Hepatocyte (in vitro differentiated cells): ENCODE results near the gene NPFF. TPM values are rescaled to one million over a fixed set of nuclear protein-coding genes. Genes with fewer than 3 reads are reported as not detected.

Experiments
- DNase-seq: peaks from one replicate; pipeline ENCODE4 v3.0.0-alpha.2; 2016; ENCODE audit warnings: low spot score
- H2AFZ ChIP-seq: fragments of 200-600 bp; sonication (generic); 2 replicates; pipeline ENCODE4 v1.6.0; 2016; ENCODE audit warnings: antibody characterized with exemption, mild to moderate bottlenecking
- H3K27ac ChIP-seq: fragments of 200-600 bp; sonication (generic); 2 replicates; pipeline ENCODE4 v1.5.1; 2016; ENCODE audit warnings: mild to moderate bottlenecking
- H3K27me3 ChIP-seq: fragments of 200-600 bp; sonication (generic); 2 replicates; pipeline ENCODE4 v1.6.1; 2016
- H3K36me3 ChIP-seq: fragments of 200-600 bp; sonication (generic); replicated peaks from 2 replicates; pipeline ENCODE4 v1.5.1; 2016; ENCODE audit warnings: low read depth; ENCODE audit not compliant: insufficient read depth
- H3K4me1 ChIP-seq: fragments of 200-600 bp; sonication (generic); 2 replicates; pipeline ENCODE4 v1.5.1; 2016; ENCODE audit warnings: mild to moderate bottlenecking, moderate library complexity; ENCODE audit not compliant: insufficient read depth
- H3K4me2 ChIP-seq: fragments of 200-600 bp; sonication (generic); 2 replicates; pipeline ENCODE4 v1.6.0; 2016
- H3K4me3 ChIP-seq: fragments of 200-600 bp; sonication (generic); 2 replicates; pipeline ENCODE4 v1.5.1; 2016; ENCODE audit warnings: mild to moderate bottlenecking
- H3K79me2 ChIP-seq: fragments of 200-600 bp; sonication (generic); 2 replicates; pipeline ENCODE4 v1.6.0; 2017; ENCODE audit warnings: mild to moderate bottlenecking
- H3K9me2 ChIP-seq: fragments of 200-600 bp; sonication (generic); replicated peaks from 2 replicates; pipeline ENCODE4 v1.6.0; 2017; ENCODE audit warnings: mild to moderate bottlenecking; ENCODE audit not compliant: insufficient read depth
- H3K9me3 ChIP-seq: fragments of 200-600 bp; sonication (generic); 2 replicates; pipeline ENCODE4 v1.5.1; 2016; ENCODE audit warnings: low read depth, mild to moderate bottlenecking
- H4K20me1 ChIP-seq: fragments of 200-600 bp; sonication (generic); 2 replicates; pipeline ENCODE4 v1.6.0; 2016; ENCODE audit warnings: mild to moderate bottlenecking; ENCODE audit not compliant: insufficient read depth, poor library complexity, severe bottlenecking
- CTCF ChIP-seq: fragments of 200-600 bp; sonication (generic); IDR thresholded peaks from 2 replicates; pipeline ENCODE4 v1.5.1; 2016; ENCODE audit warnings: antibody characterized with exemption, mild to moderate bottlenecking; ENCODE audit not compliant: poor library complexity
- EZH2 ChIP-seq: fragments of 200-600 bp; sonication (generic); IDR thresholded peaks from 2 replicates; pipeline ENCODE4 v1.6.1; 2016; ENCODE audit warnings: antibody characterized with exemption, mild to moderate bottlenecking, borderline replicate concordance
- EZH2phosphoT487 ChIP-seq: fragments of 200-600 bp; sonication (generic); IDR thresholded peaks from one replicate; pipeline ENCODE4 v1.6.1; 2018; ENCODE audit warnings: antibody characterized with exemption, mild to moderate bottlenecking, low read depth, moderate library complexity; ENCODE audit not compliant: unreplicated experiment, severe bottlenecking
- WGBS: methylation state at CpG from one replicate; pipeline ENCODE4 v1.1.6; 2016; ENCODE audit warnings: low lambda C conversion rate; ENCODE audit errors: missing lambda C conversion rate; 5-methylcytosine and 5-hydroxymethylcytosine counted together
- polyA plus RNA-seq: library from polyadenylated mRNA; unstranded; fragments of >200 nt; fragmentation: Nextera tagmentation; extraction: Ambion mirVana; gene quantifications from 2 replicates; pipeline ENCODE4 v1.2.1, GENCODE V29; 2016
- total RNA-seq: library from RNA; depleted of rRNA; stranded (reverse); fragments of >200 nt; gene quantifications from 2 replicates; pipeline ENCODE4 v1.2.3, GENCODE V29; 2014

Gene NPFF
- total and polyA plus RNA-seq, 2 experiments from 2014 or later, result 0.77 TPM; not detected in 1

DNA sequence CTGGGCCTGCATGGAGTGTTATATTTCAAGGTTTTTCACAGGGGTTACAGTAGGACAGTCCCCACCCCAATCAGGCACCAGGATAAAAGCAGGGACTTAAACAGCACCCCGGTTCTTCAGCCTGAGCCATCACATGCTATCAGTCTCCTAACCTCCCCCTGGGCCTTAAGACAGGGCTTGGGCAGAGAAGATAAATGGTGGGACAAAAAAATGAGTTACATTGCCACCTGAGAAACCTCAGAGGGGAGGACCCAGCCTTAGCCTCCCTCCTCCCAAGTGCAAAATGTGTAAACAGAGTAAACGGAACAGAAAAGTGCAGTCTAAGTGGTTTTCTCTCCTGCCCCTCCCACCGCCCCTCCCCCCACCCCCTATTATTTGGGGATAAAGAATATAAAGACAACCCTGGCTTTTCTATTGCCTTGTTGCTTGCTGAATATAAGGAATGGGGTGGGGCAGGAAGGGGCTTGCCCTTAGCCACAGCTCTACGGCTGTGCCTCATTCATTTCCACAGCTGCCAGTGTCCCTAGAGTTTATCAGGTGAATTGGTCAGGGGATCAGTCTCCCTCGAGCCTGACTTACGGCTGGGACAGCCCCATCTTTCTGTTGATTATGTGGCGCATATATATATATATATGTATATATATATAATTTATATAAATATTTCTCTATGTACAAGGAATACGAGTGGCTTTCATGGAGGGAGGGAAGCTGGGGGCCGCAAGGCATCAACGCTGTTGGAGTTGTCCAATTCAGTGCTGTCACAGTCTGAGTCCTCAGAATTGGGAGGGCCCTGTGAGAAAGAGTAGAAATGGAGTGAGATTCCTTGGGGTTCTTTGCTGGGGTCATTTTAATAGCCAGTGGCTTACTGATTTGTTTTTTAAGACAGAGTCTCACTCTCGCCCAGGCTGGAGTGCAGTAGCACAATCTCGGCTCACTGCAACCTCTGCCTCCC, 26.5 kb downstream of the NPFF start:
- H3K79me2 ChIP-seq, result peaks cover 33% of the 10 kb centered on the region
- H3K4me1 ChIP-seq, result no peaks in the 10 kb centered on the region
- H3K4me2 ChIP-seq, result no peak overlapping the region
- TF ChIP-seq EZH2phosphoT487 (no peak), CTCF (no peak), EZH2 (no peak)
- H3K4me3 ChIP-seq, result no peak overlapping the region
- H3K27ac ChIP-seq, result peak overlapping the region; percentile 23
- no peak overlapping the region for H2AFZ ChIP-seq
- H3K9me2 ChIP-seq, result no peaks in the 10 kb centered on the region
- peaks cover 3% of the 10 kb centered on the region for H3K36me3 ChIP-seq
- H3K27me3 ChIP-seq, result no peaks in the 10 kb centered on the region
- no peak for DNase-seq
- H3K9me3 ChIP-seq, result no peaks in the 10 kb centered on the region
- peaks cover 57% of the 10 kb centered on the region for H4K20me1 ChIP-seq
- WGBS, result 83% methylated on average over 12 of the region's 12 CpGs

DNA sequence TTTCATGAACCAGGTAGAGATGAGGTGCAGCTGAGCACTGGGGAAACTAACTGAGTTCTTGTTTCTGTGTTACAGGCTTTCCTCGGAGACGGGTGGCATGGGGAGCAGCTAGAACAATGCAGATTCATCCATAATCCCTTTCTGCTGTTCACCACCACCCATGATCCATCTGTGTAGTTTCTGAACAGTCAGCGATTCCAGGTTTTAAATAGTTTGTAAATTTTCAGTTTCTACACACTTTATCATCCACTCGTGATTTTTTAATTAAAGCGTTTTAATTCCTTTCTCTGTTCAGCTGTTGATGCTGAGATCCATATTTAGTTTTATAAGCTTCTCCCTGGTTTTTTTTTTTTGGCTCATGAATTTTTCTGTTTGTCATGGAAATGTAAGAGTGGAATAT, 28.0 kb downstream of the NPFF start:
- Histone ChIP-seq H3K9me2 (no peaks in the 10 kb centered on the region), H3K4me1 (peaks cover 2% of the 10 kb centered on the region), H4K20me1 (peaks cover 72% of the 10 kb centered on the region), H3K79me2 (peaks cover 46% of the 10 kb centered on the region), H3K27me3 (no peaks in the 10 kb centered on the region), H3K36me3 (peaks cover 6% of the 10 kb centered on the region), H3K9me3 (no peaks in the 10 kb centered on the region), H3K4me2 (no peak overlapping the region), H3K4me3 (no peak overlapping the region), H2AFZ (no peak overlapping the region), H3K27ac (peak overlapping the region; percentile 59)
- no peak for DNase-seq
- WGBS, result 81% methylated on average over 5 of the region's 5 CpGs
- TF ChIP-seq EZH2 (no peak), CTCF (no peak), EZH2phosphoT487 (no peak)

DNA sequence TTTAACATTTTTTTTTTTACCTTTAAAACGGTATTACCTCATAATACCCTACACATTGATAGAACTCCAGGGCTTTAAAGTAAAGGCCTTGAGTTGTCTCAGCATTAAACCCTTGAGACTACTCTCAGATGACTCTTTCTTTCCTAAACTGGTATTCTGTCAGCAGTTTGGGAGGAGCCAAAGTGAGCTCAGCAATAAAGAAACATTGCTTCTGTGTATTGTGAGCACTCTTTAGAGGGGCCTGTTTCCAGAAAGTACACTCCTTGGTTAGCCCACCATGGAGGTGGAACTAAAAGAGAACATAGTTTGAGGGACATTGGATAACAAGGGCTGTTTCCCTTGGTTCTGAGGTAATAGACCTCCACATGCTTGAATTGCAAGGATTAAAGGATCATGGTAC, 28.4 kb downstream of the NPFF start:
- no peaks in the 10 kb centered on the region for H3K27me3 ChIP-seq
- H4K20me1 ChIP-seq, result peaks cover 76% of the 10 kb centered on the region
- no peak for DNase-seq
- 86% methylated on average over 1 of the region's 1 CpG for WGBS
- peaks cover 6% of the 10 kb centered on the region for H3K4me1 ChIP-seq
- H3K4me2 ChIP-seq, result no peak overlapping the region
- H3K27ac ChIP-seq, result peak overlapping the region; percentile 59
- no peak for TF ChIP-seq EZH2phosphoT487
- TF ChIP-seq EZH2, result no peak
- no peak for TF ChIP-seq CTCF
- H3K9me3 ChIP-seq, result no peaks in the 10 kb centered on the region
- H3K9me2 ChIP-seq, result no peaks in the 10 kb centered on the region
- peaks cover 51% of the 10 kb centered on the region for H3K79me2 ChIP-seq
- H3K36me3 ChIP-seq, result peaks cover 8% of the 10 kb centered on the region
- H2AFZ ChIP-seq, result no peak overlapping the region
- H3K4me3 ChIP-seq, result no peak overlapping the region
